Suprapubic skin (tissue), 4 donors: Measurements from ENCODE around the gene GTPBP6. TPM values are rescaled to one million over a fixed set of nuclear protein-coding genes. Genes with fewer than 3 reads are reported as not detected.

Experiments
- DNase-seq, 2 donors: peaks; one replicate each; pipeline ENCODE4 v3.0.0-alpha.2; 2019; ENCODE audit warnings: low spot score in 2 of 2
- H3K27ac ChIP-seq: fragments of 200-600 bp; sonication (generic); one replicate; pipeline ENCODE4 v1.5.1; 2019
- H3K27me3 ChIP-seq: fragments of 200-600 bp; sonication (generic); one replicate; pipeline ENCODE4 v1.5.1; 2019
- H3K36me3 ChIP-seq: fragments of 200-600 bp; sonication (generic); one replicate; pipeline ENCODE4 v1.5.1; 2019
- H3K4me1 ChIP-seq: fragments of 200-600 bp; sonication (generic); one replicate; pipeline ENCODE4 v1.5.1; 2019
- H3K4me3 ChIP-seq: fragments of 200-600 bp; sonication (generic); one replicate; pipeline ENCODE4 v1.5.1; 2019; ENCODE audit warnings: mild to moderate bottlenecking
- H3K9me3 ChIP-seq: fragments of 200-600 bp; sonication (generic); one replicate; pipeline ENCODE4 v1.5.1; 2019
- EP300 ChIP-seq: sonication (generic); formaldehyde crosslinking; IDR thresholded peaks from one replicate; pipeline ENCODE4 v1.6.1; 2017; ENCODE audit warnings: antibody characterized with exemption
- POLR2A ChIP-seq, 2 donors: fragments of 450-650 bp; IDR thresholded peaks; one replicate each; pipeline ENCODE4 v1.6.1; 2017; ENCODE audit warnings: antibody characterized with exemption in 2 of 2, mild to moderate bottlenecking in 2 of 2, moderate library complexity in 2 of 2
- POLR2AphosphoS5 ChIP-seq, 3 donors: sonication (generic); formaldehyde crosslinking; IDR thresholded peaks; one replicate each; pipeline ENCODE4 v1.6.1; 2017; ENCODE audit warnings: antibody characterized with exemption in 3 of 3
- WGBS: methylation state at CpG from one replicate; pipeline ENCODE4 v1.1.5; 2018; 5-methylcytosine and 5-hydroxymethylcytosine counted together
- total RNA-seq, 4 donors: library from RNA; depleted of rRNA; stranded (reverse); fragments of >200 nt; gene quantifications; one replicate each; pipeline ENCODE4 v1.1.0, GENCODE V29; 2016
- TF ChIP-seq, protein P1 (sequence below), 2 donors: fragments of 200-600 bp in 1 of 2; fragments of 450-650 bp in 1 of 2; sonication (generic) in 1 of 2; IDR thresholded peaks; one replicate each; pipeline ENCODE4 v1.5.1; 2016 to 2019; ENCODE audit warnings: antibody characterized with exemption in 2 of 2, mild to moderate bottlenecking in 1 of 2, moderate library complexity in 1 of 2

The GTPBP6 gene
- total RNA-seq, 4 donors from 2014 or later, result 29.7 to 36.4 (median 34.3) TPM

DNA sequence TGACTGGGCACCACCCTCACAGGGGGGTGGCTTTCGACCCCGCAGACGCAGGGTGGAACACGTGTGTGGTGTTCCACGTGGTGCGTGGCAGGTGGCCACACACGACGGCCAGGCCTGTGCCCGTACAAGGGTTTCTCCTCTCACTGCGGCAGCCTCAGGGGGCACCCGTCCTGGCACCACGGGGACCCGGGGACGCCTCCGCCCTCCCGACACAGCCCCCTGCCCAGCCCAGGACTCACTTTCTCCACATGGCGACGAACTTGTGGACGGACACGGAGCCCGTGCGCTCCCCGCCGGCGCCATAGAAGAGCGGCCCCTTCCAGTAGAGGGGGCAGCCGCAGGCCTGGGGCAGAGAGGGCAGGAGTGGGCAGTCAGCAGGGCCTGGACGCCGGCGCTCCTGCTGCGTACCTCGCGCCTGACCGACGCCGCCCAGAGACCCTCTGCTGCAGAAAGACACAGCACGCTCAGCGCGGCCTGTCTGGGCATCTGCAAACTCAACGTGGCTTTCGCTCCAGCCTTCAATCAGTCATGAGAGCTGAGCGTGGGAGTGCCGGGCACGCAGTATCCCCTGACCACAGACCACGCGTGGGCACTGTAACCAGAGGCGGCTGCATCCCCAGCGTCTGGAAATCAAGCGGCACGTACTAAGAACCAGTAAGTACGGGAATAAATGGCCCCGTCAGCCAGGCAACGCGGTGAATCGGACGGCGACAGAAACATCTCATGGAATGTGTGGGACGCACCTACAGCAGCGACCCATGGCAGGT, 28.9 kb upstream of the GTPBP6 start:
- Histone ChIP-seq H3K36me3 (peaks cover 43% of the 10 kb centered on the region), H3K4me1 (no peaks in the 10 kb centered on the region), H3K27me3 (no peaks in the 10 kb centered on the region), H3K4me3 (no peak overlapping the region), H3K9me3 (no peaks in the 10 kb centered on the region), H3K27ac (no peak overlapping the region)
- no peak for TF ChIP-seq EP300
- TF ChIP-seq POLR2A (IDR thresholded peaks at IDR 0.05), result no peak
- no peak for TF ChIP-seq POLR2AphosphoS5 (IDR thresholded peaks at IDR 0.05)
- TF ChIP-seq, protein P1, sequence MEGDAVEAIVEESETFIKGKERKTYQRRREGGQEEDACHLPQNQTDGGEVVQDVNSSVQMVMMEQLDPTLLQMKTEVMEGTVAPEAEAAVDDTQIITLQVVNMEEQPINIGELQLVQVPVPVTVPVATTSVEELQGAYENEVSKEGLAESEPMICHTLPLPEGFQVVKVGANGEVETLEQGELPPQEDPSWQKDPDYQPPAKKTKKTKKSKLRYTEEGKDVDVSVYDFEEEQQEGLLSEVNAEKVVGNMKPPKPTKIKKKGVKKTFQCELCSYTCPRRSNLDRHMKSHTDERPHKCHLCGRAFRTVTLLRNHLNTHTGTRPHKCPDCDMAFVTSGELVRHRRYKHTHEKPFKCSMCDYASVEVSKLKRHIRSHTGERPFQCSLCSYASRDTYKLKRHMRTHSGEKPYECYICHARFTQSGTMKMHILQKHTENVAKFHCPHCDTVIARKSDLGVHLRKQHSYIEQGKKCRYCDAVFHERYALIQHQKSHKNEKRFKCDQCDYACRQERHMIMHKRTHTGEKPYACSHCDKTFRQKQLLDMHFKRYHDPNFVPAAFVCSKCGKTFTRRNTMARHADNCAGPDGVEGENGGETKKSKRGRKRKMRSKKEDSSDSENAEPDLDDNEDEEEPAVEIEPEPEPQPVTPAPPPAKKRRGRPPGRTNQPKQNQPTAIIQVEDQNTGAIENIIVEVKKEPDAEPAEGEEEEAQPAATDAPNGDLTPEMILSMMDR (IDR thresholded peaks at IDR 0.05), result no peak
- DNase-seq, result peak in 1 of 2 donors; percentile 76
- 99% methylated on average over 12 of the region's 59 CpGs for WGBS

DNA sequence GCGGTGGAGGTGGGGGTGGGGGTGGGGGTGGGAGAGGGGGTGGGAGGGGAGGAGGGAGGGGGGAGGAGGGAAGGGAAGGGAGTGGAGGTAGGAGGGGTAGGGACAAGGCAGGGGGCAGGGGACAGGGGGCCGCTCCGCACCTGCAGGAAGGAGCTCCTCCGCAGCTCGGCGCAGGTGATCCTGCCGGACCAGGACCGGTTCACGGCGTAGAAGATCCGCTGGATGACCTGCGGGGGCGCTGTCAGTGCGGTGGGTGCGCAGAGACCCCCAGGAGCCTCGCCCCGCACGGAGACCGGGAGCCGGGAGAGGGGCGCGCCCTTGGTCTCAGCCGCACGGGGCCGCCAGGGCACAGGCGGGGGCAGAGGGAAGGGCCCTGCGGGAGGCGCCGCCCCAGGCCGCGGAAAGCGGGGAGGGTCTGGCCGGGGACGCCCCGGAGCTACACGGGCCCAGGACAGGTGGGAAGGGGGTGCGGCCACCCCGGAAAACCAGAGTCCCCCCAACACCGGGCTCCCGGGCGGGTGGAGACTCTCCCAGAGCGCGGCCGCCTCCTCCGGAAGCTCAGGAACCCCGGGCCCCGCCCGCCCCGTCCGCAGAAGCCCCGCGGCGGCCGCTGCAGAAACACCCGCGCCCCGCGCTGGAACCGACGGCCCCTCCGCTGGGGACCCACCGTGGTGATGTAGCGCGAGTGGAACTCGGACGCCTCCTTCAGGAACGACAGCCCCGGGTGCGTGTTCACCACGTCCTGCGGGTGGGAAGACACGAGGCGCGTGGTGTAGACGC, 27.6 kb upstream of the GTPBP6 start:
- Histone ChIP-seq H3K36me3 (peaks cover 44% of the 10 kb centered on the region), H3K27ac (no peak overlapping the region), H3K4me3 (no peak overlapping the region), H3K4me1 (no peaks in the 10 kb centered on the region), H3K9me3 (no peaks in the 10 kb centered on the region), H3K27me3 (no peaks in the 10 kb centered on the region)
- WGBS, result 98% methylated on average over 38 of the region's 75 CpGs
- peak in 1 of 2 donors; percentile 78 for DNase-seq
- TF ChIP-seq POLR2AphosphoS5 (IDR thresholded peaks at IDR 0.05) (no peak), POLR2A (IDR thresholded peaks at IDR 0.05) (no peak), EP300 (no peak)

DNA sequence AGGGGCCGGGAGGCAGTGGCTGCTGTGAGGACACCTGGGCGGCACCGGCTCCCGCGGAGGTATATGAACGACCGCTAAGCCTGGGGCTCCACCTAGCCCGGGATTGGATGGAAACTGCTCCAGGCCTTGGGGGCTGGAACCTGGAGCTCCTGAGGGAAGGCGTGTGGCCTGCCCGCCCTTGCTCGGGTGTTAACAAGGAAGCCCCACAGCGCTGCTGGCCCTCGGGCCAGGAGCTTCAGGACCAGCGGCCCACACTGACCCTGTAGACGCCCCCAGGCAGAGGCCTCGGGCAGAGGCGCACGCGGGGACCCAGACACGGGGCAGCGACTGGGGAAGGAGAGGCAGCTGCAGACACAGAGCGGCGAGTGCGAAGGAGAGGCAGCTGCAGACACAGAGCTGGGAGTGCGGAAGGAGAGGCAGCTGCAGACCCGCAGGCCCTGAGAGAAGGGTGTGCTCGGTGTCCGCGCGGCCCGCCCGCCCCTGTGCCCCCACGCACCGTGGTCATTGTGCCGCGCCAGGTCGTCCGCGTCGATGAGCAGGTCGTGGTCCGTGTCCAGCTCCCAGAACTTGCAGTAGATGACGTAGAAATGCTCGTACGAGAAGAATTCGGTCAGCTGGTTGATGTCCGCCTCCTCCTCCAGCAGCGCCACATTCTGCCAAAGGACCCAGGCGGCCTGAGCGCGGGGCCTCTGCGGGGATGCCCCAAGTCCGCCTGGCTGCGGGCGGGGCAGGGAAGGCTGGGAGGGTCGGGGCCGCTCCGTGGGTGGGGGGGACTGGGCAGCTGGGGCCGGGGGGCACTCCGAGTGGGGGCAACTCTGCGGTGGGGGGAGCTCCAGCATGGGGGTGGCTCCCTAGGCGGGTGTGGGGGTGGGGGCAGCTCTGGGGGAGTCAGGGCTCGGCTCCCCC, 26.7 kb upstream of the GTPBP6 start:
- DNase-seq, result peak; percentile 45 to 65
- H3K27ac ChIP-seq, result no peak overlapping the region
- H3K4me3 ChIP-seq, result no peak overlapping the region
- H3K36me3 ChIP-seq, result peaks cover 45% of the 10 kb centered on the region
- 96% methylated on average over 51 of the region's 63 CpGs for WGBS
- no peak for TF ChIP-seq POLR2AphosphoS5 (IDR thresholded peaks at IDR 0.05)
- TF ChIP-seq, protein P1 (IDR thresholded peaks at IDR 0.05), result no peak
- no peak for TF ChIP-seq POLR2A (IDR thresholded peaks at IDR 0.05)
- TF ChIP-seq EP300, result no peak
- no peaks in the 10 kb centered on the region for H3K27me3 ChIP-seq
- H3K4me1 ChIP-seq, result no peaks in the 10 kb centered on the region
- no peaks in the 10 kb centered on the region for H3K9me3 ChIP-seq

DNA sequence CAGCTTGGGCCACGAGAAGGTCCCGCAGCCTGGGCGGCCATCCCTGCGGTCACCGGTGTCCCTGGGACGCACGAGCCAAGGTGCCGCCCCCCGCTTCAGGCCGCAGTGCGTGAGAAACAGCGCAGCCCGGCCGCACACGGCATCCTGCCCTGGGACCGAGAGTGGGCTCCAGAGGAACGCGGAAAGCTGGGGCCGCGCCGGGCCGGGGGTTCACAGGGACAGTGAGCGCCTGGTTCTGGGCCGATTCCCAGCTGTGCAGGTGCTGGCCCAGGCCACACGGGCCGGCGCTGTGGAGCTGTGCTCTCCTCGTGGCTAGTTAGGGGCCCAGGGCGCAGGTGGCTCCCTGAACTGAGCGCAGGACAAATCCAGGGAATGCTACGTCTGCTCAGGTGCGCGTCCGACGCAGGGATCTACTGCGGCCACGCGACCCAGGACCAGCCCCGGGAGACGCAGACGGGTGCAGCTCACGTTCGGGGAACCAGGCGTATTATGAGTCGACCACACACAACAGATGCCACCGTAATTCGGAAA, 25.8 kb upstream of the GTPBP6 start:
- H3K4me3 ChIP-seq, result no peak overlapping the region
- peaks cover 45% of the 10 kb centered on the region for H3K36me3 ChIP-seq
- WGBS, result 98% methylated on average over 34 of the region's 47 CpGs
- no peaks in the 10 kb centered on the region for H3K27me3 ChIP-seq
- H3K9me3 ChIP-seq, result no peaks in the 10 kb centered on the region
- no peaks in the 10 kb centered on the region for H3K4me1 ChIP-seq
- H3K27ac ChIP-seq, result no peak overlapping the region
- TF ChIP-seq POLR2A (IDR thresholded peaks at IDR 0.05) (no peak), POLR2AphosphoS5 (IDR thresholded peaks at IDR 0.05) (no peak), EP300 (no peak)
- TF ChIP-seq, protein P1 (IDR thresholded peaks at IDR 0.05), result no peak
- peak; percentile 52 to 60 for DNase-seq

GRCh38 chrX:341541-342101, 23.0 kb upstream of the GTPBP6 start:
- Histone ChIP-seq H3K36me3 (peaks cover 55% of the 10 kb centered on the region), H3K9me3 (no peaks in the 10 kb centered on the region), H3K27me3 (no peaks in the 10 kb centered on the region), H3K4me3 (no peak overlapping the region), H3K4me1 (no peaks in the 10 kb centered on the region), H3K27ac (no peak overlapping the region)
- peak; percentile 44 to 58 for DNase-seq
- TF ChIP-seq POLR2AphosphoS5 (IDR thresholded peaks at IDR 0.05) (no peak), EP300 (no peak)
- TF ChIP-seq, protein P1 (IDR thresholded peaks at IDR 0.05), result no peak
- 88% methylated on average over 17 of the region's 36 CpGs for WGBS
